Measurements from ENCODE around the gene NPM1. TPM values are rescaled to one million over a fixed set of nuclear protein-coding genes. Genes with fewer than 3 reads are reported as not detected.
"Not testable (repeated sequence)": the region's sequence is repeated elsewhere in the genome, so short reads cannot be mapped to it uniquely, and the experiment has no call there.

NPM1 gene
- total and polyA plus RNA-seq, 4 donors: 496 to 4,113 (median 1,233) TPM

DNA sequence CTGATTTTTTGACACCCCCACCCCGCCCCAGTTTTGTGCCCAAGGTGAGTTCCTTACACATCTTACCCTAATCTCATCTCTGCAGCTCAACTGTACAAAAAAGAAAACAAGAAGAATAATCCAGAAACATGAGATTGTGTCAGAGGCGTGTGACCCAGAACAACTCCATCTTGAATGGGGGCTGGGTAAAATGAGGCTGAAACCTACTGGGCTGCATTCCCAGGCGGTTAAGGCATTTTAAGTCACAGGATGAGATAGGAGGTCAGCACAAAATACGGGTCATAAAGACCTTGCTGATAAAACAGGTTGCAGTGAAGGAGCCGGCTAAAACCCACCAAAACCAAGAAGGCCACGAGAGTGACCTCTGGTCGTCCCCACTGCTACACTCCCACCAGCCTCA is 26.5 kb upstream of the NPM1 start:
- H3K9me3 ChIP-seq (ENCODE audit: control insufficient read depth, low read length); H3K4me3 ChIP-seq (ENCODE audit: low read length in 2 of 2); ATAC-seq (ENCODE audit: low FRiP score); H3K27me3 ChIP-seq (ENCODE audit: control insufficient read depth in 1 of 2, insufficient read depth in 2 of 2, low read length in 1 of 2); H3K4me1 ChIP-seq (ENCODE audit: control insufficient read depth in 1 of 2, insufficient read depth in 2 of 2, low read length in 2 of 2); H3K36me3 ChIP-seq (ENCODE audit: control insufficient read depth in 1 of 2, insufficient read depth in 2 of 2, low read length in 1 of 2); DNase-seq; intact Hi-C loops (cut with DNase I); H3K27ac ChIP-seq (ENCODE audit: low read depth in 1 of 2, low read length in 2 of 2): not testable (repeated sequence)
- WGBS, 2 donors: 70 to 76% methylated on average over 7 of the region's 7 CpGs

DNA sequence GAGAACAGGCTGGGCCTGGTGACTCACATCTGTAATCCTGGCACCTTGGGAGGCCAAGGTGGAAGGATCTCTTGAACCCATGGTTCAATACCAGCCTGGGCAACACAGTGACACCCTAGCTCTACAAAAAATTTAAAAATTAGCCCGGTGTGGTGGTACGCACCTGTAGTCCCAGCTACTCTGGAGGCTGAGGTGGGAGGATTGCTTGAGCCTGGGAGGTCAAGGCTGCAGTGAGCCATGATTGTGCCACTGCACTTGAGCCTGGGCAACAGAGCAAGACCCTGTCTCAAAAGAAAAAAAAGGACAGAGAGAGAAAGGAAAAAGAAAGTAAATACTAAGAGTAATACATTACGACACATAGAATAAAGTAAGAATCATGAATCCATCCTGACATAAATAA is 24.4 kb upstream of the NPM1 start:
- H3K36me3 ChIP-seq (ENCODE audit: control insufficient read depth in 1 of 2, insufficient read depth in 2 of 2, low read length in 1 of 2); H3K27ac ChIP-seq (ENCODE audit: low read depth in 1 of 2, low read length in 2 of 2); H3K4me3 ChIP-seq (ENCODE audit: low read length in 2 of 2); intact Hi-C loops (cut with DNase I); H3K9me3 ChIP-seq (ENCODE audit: control insufficient read depth, low read length); H3K27me3 ChIP-seq (ENCODE audit: control insufficient read depth in 1 of 2, insufficient read depth in 2 of 2, low read length in 1 of 2); H3K4me1 ChIP-seq (ENCODE audit: control insufficient read depth in 1 of 2, insufficient read depth in 2 of 2, low read length in 2 of 2); ATAC-seq (ENCODE audit: low FRiP score): not testable (repeated sequence)
- WGBS, 2 donors: 97 to 98% methylated on average over 3 of the region's 3 CpGs
- DNase-seq: peak in 1 of 2 donors; percentile 11

DNA sequence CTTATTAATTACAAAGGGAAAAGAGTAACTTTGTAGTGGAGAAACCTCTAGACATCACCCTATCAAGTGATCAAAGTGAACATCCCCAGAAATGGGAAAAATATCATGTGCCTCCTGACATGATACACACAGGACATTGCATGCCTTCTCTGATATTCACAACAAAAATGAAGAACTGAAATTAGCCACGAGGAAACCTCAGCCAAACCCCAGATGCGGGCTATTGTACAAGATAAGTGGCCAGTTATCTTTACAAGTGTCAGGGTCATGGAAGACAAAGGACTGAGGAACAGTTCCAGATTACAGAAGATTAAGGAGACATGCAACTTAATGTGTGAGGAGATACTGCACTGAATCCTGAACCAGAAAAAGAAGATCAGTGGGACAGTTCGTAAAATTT is 23.8 kb upstream of the NPM1 start:
- DNase-seq (no peak), ATAC-seq (ENCODE audit: low FRiP score) (no peak)
- no peak overlapping the region for H3K4me3 ChIP-seq (ENCODE audit: low read length in 2 of 2)
- H3K4me1 ChIP-seq (ENCODE audit: control insufficient read depth in 1 of 2, insufficient read depth in 2 of 2, low read length in 2 of 2): no peaks in the 10 kb centered on the region
- H3K27me3 ChIP-seq (ENCODE audit: control insufficient read depth in 1 of 2, insufficient read depth in 2 of 2, low read length in 1 of 2): peaks cover 0 to 1% of the 10 kb centered on the region in 2 donors
- no peaks in the 10 kb centered on the region for H3K36me3 ChIP-seq (ENCODE audit: control insufficient read depth in 1 of 2, insufficient read depth in 2 of 2, low read length in 1 of 2)
- no peak overlapping the region for H3K27ac ChIP-seq (ENCODE audit: low read depth in 1 of 2, low read length in 2 of 2)
- 65% methylated on average over 3 of the region's 3 CpGs for WGBS, 2 donors
- H3K9me3 ChIP-seq (ENCODE audit: control insufficient read depth, low read length): no peaks in the 10 kb centered on the region
- intact Hi-C loops (cut with DNase I): no loop called here

GRCh38 chr5:171365351-171365750 is 22.3 kb upstream of the NPM1 start:
- DNase-seq: peak in 1 of 2 donors; percentile 8
- Histone ChIP-seq H3K36me3 (ENCODE audit: control insufficient read depth in 1 of 2, insufficient read depth in 2 of 2, low read length in 1 of 2) (no peaks in the 10 kb centered on the region), H3K27me3 (ENCODE audit: control insufficient read depth in 1 of 2, insufficient read depth in 2 of 2, low read length in 1 of 2) (peaks cover 0 to 1% of the 10 kb centered on the region in 2 donors), H3K4me1 (ENCODE audit: control insufficient read depth in 1 of 2, insufficient read depth in 2 of 2, low read length in 2 of 2) (no peaks in the 10 kb centered on the region), H3K27ac (ENCODE audit: low read depth in 1 of 2, low read length in 2 of 2) (no peak overlapping the region), H3K4me3 (ENCODE audit: low read length in 2 of 2) (no peak overlapping the region), H3K9me3 (ENCODE audit: control insufficient read depth, low read length) (no peaks in the 10 kb centered on the region)
- intact Hi-C loops (cut with DNase I): no loop called here
- 43 to 47% methylated on average over 7 of the region's 7 CpGs for WGBS, 2 donors
- ATAC-seq (ENCODE audit: low FRiP score): no peak

- peaks cover 0 to 1% of the 10 kb centered on the region in 2 donors for H3K27me3 ChIP-seq (ENCODE audit: control insufficient read depth in 1 of 2, insufficient read depth in 2 of 2, low read length in 1 of 2)
- H3K4me1 ChIP-seq (ENCODE audit: control insufficient read depth in 1 of 2, insufficient read depth in 2 of 2, low read length in 2 of 2): no peaks in the 10 kb centered on the region
- no peaks in the 10 kb centered on the region for H3K9me3 ChIP-seq (ENCODE audit: control insufficient read depth, low read length)
- WGBS, 2 donors: 80 to 83% methylated on average over 5 of the region's 5 CpGs
- H3K36me3 ChIP-seq (ENCODE audit: control insufficient read depth in 1 of 2, insufficient read depth in 2 of 2, low read length in 1 of 2): no peaks in the 10 kb centered on the region
- H3K27ac ChIP-seq (ENCODE audit: low read depth in 1 of 2, low read length in 2 of 2): no peak overlapping the region
- DNase-seq (peak in 1 of 2 donors; percentile 54), ATAC-seq (ENCODE audit: low FRiP score) (no peak)
- intact Hi-C loops (cut with DNase I): no loop called here
- H3K4me3 ChIP-seq (ENCODE audit: low read length in 2 of 2): no peak overlapping the region
Measured at GRCh38 chr5:171366645-171367044, 21.0 kb upstream of the NPM1 start.

GRCh38 chr5:171367424-171368370 is 20.0 kb upstream of the NPM1 start:
- WGBS, 2 donors: 76 to 78% methylated on average over 16 of the region's 16 CpGs
- no peaks in the 10 kb centered on the region for H3K36me3 ChIP-seq (ENCODE audit: control insufficient read depth in 1 of 2, insufficient read depth in 2 of 2, low read length in 1 of 2)
- no peak overlapping the region for H3K4me3 ChIP-seq (ENCODE audit: low read length in 2 of 2)
- H3K9me3 ChIP-seq (ENCODE audit: control insufficient read depth, low read length): no peaks in the 10 kb centered on the region
- H3K4me1 ChIP-seq (ENCODE audit: control insufficient read depth in 1 of 2, insufficient read depth in 2 of 2, low read length in 2 of 2): no peaks in the 10 kb centered on the region
- H3K27ac ChIP-seq (ENCODE audit: low read depth in 1 of 2, low read length in 2 of 2): no peak overlapping the region
- DNase-seq (peak in 1 of 2 donors; percentile 31), ATAC-seq (ENCODE audit: low FRiP score) (no peak)
- intact Hi-C loops (cut with DNase I): no loop called here
- H3K27me3 ChIP-seq (ENCODE audit: control insufficient read depth in 1 of 2, insufficient read depth in 2 of 2, low read length in 1 of 2): peaks cover 0 to 1% of the 10 kb centered on the region in 2 donors

GRCh38 chr5:171369056-171369455 is 18.6 kb upstream of the NPM1 start:
- no peak for ATAC-seq (ENCODE audit: low FRiP score)
- no peak overlapping the region for H3K27ac ChIP-seq (ENCODE audit: low read depth in 1 of 2, low read length in 2 of 2)
- no peaks in the 10 kb centered on the region for H3K4me1 ChIP-seq (ENCODE audit: control insufficient read depth in 1 of 2, insufficient read depth in 2 of 2, low read length in 2 of 2)
- peaks cover 0 to 1% of the 10 kb centered on the region in 2 donors for H3K27me3 ChIP-seq (ENCODE audit: control insufficient read depth in 1 of 2, insufficient read depth in 2 of 2, low read length in 1 of 2)
- no peaks in the 10 kb centered on the region for H3K36me3 ChIP-seq (ENCODE audit: control insufficient read depth in 1 of 2, insufficient read depth in 2 of 2, low read length in 1 of 2)
- 92 to 97% methylated on average over 6 of the region's 6 CpGs for WGBS, 2 donors
- DNase-seq: peak in 1 of 2 donors; percentile 58
- intact Hi-C loops (cut with DNase I): no loop called here
- H3K9me3 ChIP-seq (ENCODE audit: control insufficient read depth, low read length): no peaks in the 10 kb centered on the region
- no peak overlapping the region for H3K4me3 ChIP-seq (ENCODE audit: low read length in 2 of 2)

DNA sequence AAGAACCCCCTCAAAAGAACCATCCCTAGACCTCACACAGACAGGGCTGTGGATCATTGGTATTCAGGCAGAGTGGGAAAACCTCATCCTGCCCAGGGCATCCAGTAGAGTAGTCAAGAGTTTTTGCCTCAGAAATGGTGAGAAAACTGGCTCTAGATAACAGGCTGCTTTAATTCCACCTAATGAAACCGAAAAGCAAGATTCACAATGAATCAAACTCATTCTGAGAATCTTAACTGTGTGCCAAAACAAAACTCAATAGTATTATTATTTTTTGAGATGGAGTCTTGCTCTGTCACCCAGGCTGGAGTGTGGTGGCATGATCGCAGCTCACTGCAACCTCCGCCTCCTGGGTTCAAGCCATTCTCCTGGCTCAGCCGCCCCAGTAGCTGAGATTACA is 17.8 kb upstream of the NPM1 start:
- WGBS, 2 donors: 94 to 97% methylated on average over 4 of the region's 4 CpGs
- no peaks in the 10 kb centered on the region for H3K36me3 ChIP-seq (ENCODE audit: control insufficient read depth in 1 of 2, insufficient read depth in 2 of 2, low read length in 1 of 2)
- no peak for ATAC-seq (ENCODE audit: low FRiP score)
- no peaks in the 10 kb centered on the region for H3K9me3 ChIP-seq (ENCODE audit: control insufficient read depth, low read length)
- intact Hi-C loops (cut with DNase I): no loop called here
- DNase-seq: no peak
- no peak overlapping the region for H3K4me3 ChIP-seq (ENCODE audit: low read length in 2 of 2)
- H3K27ac ChIP-seq (ENCODE audit: low read depth in 1 of 2, low read length in 2 of 2): no peak overlapping the region
- H3K27me3 ChIP-seq (ENCODE audit: control insufficient read depth in 1 of 2, insufficient read depth in 2 of 2, low read length in 1 of 2): peaks cover 0 to 1% of the 10 kb centered on the region in 2 donors
- H3K4me1 ChIP-seq (ENCODE audit: control insufficient read depth in 1 of 2, insufficient read depth in 2 of 2, low read length in 2 of 2): no peaks in the 10 kb centered on the region

DNA sequence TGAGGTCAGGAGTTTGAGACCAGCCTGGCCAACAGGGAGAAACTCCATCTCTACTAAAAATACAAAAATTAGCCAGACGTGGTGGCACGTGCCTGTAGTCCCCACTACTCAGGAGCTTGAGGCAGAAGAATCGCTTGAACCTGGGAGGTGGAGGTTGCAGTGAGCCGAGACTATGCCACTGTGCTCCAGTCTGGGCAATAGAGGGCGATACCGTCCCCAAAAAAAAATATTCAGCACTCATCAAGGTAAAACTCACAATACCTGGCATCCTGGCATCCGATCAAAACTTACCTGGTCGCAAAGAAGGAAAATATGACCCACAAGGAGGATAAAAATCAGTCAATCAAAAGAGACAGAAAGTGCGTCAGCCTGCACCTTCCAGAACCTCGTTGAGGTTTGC is 16.8 kb upstream of the NPM1 start:
- H3K4me1 ChIP-seq (ENCODE audit: control insufficient read depth in 1 of 2, insufficient read depth in 2 of 2, low read length in 2 of 2); H3K27ac ChIP-seq (ENCODE audit: low read depth in 1 of 2, low read length in 2 of 2); H3K27me3 ChIP-seq (ENCODE audit: control insufficient read depth in 1 of 2, insufficient read depth in 2 of 2, low read length in 1 of 2); intact Hi-C loops (cut with DNase I); H3K36me3 ChIP-seq (ENCODE audit: control insufficient read depth in 1 of 2, insufficient read depth in 2 of 2, low read length in 1 of 2); H3K9me3 ChIP-seq (ENCODE audit: control insufficient read depth, low read length); DNase-seq; H3K4me3 ChIP-seq (ENCODE audit: low read length in 2 of 2); ATAC-seq (ENCODE audit: low FRiP score): not testable (repeated sequence)
- 52 to 53% methylated on average over 10 of the region's 10 CpGs for WGBS, 2 donors

Data from aorta (tissue), 5 donors.